ENCODE data around the gene GULP1.
"Not testable (repeated sequence)": the region's sequence is repeated elsewhere in the genome, so short reads cannot be mapped to it uniquely, and the experiment has no call there.

The GULP1 gene

GRCh38 chr2:188293601-188294351 is 2.1 kb downstream of the GULP1 start:
- FAIRE-seq, result no peak

DNA sequence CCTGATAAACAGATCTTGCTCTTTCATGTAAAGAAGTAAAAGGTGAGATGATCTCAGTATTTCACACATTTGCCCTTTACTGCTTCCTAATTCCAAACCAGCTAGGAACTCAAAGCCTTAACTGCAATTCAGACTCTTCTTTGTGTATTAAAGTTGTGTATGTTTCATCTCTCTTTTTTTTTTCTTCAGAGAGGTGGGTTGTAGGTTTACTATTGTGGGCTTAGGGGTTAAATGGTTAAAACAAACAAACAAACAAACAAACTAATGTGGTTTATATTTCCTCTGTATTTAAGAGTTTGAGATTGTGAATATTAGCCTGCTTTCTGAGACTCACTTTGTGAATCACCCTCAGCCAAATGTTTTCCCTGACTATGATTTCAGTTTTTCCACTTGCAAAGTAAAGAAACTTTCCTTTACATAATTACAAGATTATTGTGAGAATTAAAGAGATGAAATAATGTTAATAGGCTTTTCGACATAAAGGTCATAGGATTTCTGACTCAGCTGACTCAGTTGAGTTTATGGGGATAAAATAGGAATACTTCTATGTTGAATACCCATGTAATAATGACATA is 2.8 kb downstream of the GULP1 start:
- FAIRE-seq, result no peak

- FAIRE-seq, result no peak
These were observed 3.5 kb downstream of the GULP1 start for GRCh38 chr2:188295067-188295685.

DNA sequence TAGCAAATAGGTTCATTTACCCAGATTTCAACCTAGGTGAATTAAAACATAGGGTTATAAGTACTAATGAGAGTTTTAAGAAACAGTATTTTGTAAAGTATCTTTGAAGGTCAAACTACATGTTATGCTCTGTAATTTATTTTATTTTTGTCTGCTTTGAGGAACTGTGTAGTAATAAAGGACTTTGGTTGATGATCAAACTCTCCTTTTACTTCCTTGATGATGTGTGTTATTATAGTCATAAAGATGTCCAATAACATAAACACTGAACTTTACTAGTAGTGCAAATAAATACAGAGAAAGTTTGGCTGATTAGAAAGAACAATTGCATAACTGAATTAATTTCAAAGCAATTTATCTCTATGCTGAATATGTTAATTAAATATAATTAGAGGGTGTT is 6.3 kb downstream of the GULP1 start:
- FAIRE-seq, result peak; percentile 40

DNA sequence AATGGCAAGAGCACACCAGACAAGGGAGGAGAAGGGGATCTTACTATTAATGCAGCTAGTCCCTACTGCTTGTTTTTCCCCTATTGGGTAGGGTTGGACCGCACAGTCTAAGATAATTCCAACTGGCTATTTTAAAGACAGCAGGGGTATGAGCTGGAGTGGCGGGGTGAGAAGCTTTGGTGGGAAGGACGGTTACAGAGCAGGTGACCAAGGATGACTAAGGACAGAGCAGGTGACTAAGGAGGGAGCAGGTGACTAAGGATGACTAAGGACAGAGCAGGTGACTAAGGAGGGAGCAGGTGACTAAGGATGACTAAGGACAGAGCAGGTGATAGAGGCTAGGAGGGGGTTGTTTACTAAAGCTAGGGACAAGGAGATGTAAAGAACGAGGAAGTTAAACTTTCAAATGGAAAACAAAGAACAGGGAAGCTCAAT is 7.3 kb downstream of the GULP1 start:
- FAIRE-seq, result not testable (repeated sequence)

- no peak for FAIRE-seq
These were observed 11.8 kb downstream of the GULP1 start for GRCh38 chr2:188303363-188304031.

DNA sequence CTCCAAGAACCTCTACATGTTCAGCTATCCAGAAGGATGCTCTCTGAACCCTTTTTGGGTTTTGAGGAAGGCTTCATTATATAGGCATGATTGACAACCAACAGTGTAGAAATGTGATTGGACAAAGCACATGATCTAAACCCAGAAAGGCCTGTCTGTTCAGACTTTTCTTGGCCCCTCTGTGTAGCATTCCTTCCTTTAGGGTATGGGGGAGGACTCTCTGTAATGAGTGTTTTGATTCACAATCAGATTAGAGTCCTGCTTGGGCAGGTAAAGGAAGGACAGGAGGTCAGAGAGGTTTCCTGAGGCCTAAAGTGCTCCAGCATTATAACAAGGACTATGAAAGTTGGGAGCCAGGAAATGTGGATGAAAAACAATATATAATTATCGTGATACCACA is 13.6 kb downstream of the GULP1 start:
- no peak for FAIRE-seq

DNA sequence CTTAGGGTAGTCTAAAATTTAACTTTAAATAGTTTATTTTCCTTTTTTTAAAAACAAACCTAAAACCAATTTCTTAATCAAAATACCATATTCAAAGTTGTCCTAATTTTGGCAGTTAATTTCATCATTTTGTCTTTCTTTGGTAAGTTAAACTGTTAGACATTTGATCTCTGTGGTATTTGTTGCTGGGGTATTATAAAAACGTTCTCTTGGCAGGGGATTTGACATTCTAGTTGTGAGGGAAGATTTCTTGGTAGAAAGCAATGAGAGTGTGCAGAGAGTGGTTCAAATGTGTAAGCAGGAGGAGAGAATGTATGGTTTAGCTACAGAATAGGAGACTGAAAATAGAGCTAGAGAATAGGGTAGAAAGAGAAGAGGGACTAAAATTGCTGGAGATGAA is 14.6 kb downstream of the GULP1 start:
- FAIRE-seq, result no peak

- no peak for FAIRE-seq
These were observed 16.2 kb downstream of the GULP1 start for GRCh38 chr2:188307850-188308283.

DNA sequence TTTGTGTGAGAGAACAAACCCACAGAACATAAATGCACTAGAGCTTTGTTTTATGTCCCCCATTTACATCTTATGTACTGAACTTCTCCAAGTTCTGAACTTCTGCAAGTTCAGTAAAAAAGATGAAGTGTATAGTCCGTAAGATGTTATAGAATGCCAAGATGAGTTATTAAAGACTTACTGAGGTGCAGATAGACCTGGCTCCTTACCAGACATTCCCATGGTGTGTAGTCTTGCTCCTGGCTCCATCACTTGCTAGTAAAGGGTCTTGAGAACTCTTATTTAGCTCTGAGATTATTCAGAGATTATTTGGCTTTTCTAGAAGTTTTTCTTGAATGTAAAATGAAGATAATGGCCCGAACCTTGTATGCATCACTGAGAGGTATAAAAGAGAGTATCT is 16.8 kb downstream of the GULP1 start:
- FAIRE-seq, result no peak

DNA sequence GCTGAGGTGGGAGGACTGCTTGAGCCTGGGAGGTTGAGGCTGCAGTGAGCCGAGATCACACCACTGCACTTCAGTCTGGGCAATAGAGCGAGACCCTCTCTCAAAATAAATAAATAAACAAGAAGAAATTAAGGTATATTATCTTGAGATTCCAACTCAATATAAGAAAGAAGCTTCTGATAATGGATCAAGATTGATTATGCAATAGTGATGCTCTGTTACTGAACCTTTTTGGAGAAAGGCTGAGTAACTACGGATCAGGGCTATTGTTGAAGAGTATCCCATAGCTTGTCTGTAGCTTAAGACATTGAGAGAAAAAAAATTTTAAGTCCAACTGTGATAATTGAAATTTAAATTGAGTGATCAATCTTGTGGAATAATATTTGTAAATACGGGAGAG is 17.7 kb downstream of the GULP1 start:
- no peak for FAIRE-seq

- no peak for FAIRE-seq
These were observed 22.8 kb downstream of the GULP1 start for GRCh38 chr2:188314314-188315054.

DNA sequence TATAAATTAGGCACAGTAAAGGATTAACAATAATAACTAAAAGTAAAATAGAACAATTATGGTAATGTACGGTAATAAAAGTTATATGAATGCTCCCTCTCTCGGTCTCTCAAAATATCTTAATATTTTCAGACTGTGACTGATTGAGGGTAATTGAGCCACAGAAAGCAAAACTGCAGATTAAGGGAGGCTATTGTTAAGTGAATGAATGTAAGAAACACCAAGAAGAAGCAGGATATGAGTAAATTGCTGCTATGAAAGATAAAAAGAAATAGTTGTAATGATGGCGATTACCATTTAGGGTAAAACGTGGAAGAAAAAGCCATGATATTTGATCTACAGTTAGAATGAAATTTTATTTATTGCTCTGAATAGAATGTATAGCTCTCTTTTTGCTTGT is 24.1 kb downstream of the GULP1 start:
- no peak for FAIRE-seq

GRCh38 chr2:188316342-188316741 is 24.7 kb downstream of the GULP1 start:
- FAIRE-seq, result no peak

DNA sequence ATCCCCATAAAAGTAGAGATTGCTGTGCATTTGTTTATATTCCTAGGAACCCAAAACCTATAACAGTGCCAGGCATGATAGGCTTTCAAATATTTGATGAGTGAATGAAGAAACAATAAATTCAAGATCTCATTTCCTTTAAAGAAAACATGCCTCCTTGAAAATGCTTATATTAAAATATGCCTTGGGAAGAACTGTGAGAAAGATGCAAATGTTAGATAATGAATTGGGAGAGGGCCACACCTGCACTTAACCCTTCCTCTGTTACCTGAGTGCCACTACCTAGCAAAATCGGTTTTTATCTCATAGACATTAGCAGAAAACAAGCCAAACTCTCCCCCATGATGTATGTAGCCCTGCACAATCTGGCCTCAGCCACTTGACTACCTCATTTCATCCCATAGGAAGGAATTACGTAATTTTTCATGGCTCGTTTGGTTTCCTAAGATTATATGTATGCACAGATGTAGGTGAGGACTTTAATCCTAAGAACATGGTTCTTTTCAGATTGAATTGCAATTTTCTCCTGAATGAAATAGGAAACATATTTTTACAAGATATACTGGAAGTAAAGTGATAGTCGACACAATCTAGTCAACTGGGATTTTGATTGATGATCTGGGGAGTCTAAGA is 25.2 kb downstream of the GULP1 start:
- FAIRE-seq, result no peak

GRCh38 chr2:188318161-188318749 is 26.6 kb downstream of the GULP1 start:
- FAIRE-seq, result no peak

GRCh38 chr2:188319838-188320237 is 28.2 kb downstream of the GULP1 start:
- FAIRE-seq, result no peak

DNA sequence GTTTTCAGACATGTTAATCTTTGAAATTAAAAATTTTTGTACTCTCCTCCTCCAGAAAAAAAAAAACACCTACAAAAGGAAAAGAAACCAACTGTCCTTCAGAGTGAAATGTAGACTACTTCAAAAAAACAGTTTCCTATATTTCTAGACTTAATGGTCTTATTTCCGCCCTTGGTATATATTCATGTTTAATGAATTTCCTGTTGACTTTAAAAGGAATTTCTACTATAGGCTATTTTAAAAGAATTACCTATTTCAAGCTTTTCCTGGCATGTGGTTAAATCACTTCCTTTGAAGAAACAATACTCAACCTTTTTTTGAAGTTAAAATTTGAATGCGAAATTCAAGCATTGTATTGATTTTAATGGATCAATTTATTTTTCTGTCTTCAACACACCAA is 29.2 kb downstream of the GULP1 start:
- peak; percentile 44 for FAIRE-seq

DNA sequence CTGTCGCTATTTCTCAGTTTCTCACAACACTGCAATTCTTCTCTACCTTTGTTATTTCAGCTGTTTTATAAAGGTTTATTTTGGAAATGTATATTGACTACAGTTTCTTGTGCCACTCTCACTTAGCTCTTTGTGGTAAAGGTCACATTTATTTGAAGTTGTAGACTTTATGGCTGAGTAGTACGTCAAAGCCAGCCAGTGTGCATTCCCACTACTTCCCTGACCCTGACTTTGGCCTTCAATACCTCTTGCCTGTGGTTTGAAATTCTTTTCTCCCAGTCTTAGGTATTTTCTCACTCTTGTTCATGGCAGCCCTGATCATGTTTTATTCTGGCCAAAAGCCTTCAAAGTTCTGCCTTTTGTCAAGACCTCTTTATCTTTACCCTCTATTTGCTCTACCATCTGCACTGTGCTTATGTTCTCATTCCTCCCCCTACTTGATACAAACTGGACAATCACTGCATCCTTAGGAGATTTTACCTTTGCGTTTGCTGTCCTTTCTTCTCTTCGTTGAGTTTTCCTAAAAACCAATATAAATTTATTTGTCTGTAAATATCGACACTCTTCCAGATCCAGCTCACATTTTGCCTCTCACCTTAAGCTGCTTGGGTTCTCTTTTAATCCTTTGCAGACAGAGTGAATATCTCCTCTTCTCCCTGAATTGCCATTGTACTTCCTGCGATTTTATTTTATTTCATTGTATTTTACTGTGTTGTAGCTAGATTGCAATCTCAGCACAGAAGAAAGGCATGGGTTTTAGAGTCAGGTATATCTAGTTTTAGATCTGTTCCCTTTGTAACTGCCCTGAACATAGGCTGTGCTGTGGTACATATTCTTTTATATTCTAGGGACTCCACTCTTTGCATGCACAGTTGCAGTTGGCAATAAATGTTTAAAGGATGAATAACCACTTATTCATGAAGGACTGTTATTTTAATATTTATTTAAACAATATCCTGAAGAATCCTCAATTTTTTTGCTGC is 31.2 kb downstream of the GULP1 start:
- no peak for FAIRE-seq

- no peak for FAIRE-seq
These were observed 32.4 kb downstream of the GULP1 start for GRCh38 chr2:188324067-188324466.

DNA sequence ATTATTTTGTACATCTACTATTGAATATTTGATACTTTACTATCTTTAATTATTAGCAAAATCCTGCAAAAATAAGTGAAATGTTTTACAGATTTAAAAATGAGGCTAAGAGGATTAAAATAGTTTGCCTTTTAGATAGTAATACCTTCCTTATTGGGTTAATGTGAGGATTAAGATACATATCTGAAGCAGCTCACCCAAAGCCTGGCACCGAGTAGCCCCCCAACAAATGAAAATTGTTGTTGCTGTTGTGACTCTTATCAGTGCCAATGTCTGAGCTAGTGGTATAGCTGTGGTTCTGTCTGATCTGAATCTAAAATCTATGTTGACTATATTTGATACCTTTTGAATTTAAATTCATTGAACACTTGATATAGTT is 34.6 kb downstream of the GULP1 start:
- no peak for FAIRE-seq
